OCI-LY3 (cell line): ENCODE data around the gene ZFP3.
"Not testable (repeated sequence)": the region's sequence is repeated elsewhere in the genome, so short reads cannot be mapped to it uniquely, and the experiment has no call there.

ENCODE experiments used
- EZH2phosphoT487 ChIP-seq: fragments of 200-600 bp; shearing (Covaris generic); IDR thresholded peaks from 2 replicates; pipeline ENCODE4 v1.6.1; 2018; ENCODE audit warnings: antibody characterized with exemption, mixed run types, low read depth
- TF ChIP-seq, protein P1 (sequence below): fragments of 200-600, 300-600 bp; sonication (generic); IDR thresholded peaks from 2 replicates; pipeline ENCODE4 v1.5.1; 2014; ENCODE audit warnings: antibody characterized with exemption, low read length, low read depth

DNA sequence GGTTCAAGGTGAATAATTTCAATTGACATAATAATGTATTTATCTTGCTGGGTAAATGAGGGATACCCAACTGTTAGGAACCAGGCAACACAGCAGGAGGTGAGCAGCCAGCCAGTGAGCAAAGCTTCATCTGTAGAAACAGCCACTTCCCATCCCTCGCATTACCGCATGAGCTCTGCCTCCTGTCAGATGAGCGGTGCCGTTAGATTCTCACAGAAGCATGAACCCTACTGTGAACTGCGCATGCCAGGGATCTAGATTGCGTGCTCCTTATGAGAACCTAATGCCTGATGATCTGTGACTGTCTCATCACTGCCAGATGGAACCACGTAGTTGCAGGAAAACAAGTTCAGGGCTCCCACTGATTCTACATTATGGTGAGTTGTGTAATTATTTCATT, 46.6 kb downstream of the ZFP3 start:
- TF ChIP-seq, protein P1, sequence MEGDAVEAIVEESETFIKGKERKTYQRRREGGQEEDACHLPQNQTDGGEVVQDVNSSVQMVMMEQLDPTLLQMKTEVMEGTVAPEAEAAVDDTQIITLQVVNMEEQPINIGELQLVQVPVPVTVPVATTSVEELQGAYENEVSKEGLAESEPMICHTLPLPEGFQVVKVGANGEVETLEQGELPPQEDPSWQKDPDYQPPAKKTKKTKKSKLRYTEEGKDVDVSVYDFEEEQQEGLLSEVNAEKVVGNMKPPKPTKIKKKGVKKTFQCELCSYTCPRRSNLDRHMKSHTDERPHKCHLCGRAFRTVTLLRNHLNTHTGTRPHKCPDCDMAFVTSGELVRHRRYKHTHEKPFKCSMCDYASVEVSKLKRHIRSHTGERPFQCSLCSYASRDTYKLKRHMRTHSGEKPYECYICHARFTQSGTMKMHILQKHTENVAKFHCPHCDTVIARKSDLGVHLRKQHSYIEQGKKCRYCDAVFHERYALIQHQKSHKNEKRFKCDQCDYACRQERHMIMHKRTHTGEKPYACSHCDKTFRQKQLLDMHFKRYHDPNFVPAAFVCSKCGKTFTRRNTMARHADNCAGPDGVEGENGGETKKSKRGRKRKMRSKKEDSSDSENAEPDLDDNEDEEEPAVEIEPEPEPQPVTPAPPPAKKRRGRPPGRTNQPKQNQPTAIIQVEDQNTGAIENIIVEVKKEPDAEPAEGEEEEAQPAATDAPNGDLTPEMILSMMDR = not testable (repeated sequence)
- not testable (repeated sequence) for TF ChIP-seq EZH2phosphoT487
